H1 (cell line): ENCODE data around the gene NKTR. TPM values are rescaled to one million over a fixed set of nuclear protein-coding genes. Genes with fewer than 3 reads are reported as not detected.

ENCODE experiments used
- CTCF ChIA-PET: fragments of 300-600 bp; sonication (Branson Sonifier 250); formaldehyde crosslinking; loops from one replicate; lab custom pipeline; 2021; ENCODE audit not compliant: partially characterized antibody; lab: Charles Lee
- POLR2A ChIA-PET: fragments of 300-600 bp; sonication (Branson Sonifier 250); formaldehyde crosslinking; loops from one replicate; lab custom pipeline; 2021; ENCODE audit warnings: inconsistent platforms; ENCODE audit not compliant: partially characterized antibody; lab: Charles Lee
- DNase-seq, 2 experiments: peaks; one replicate each; pipeline versions ENCODE4 v3.0.0 to v3.0.0-alpha.2; 2010 to 2022; ENCODE audit warnings: low spot score in 2 of 2, low read depth in 1 of 2, mixed read lengths in 1 of 2
- FAIRE-seq: peaks from 2 replicates; lab custom pipeline; 2011; peaks lifted over from hg19 to GRCh38; lab: Jason Lieb, UNC
- H2AFZ ChIP-seq: 2 replicates; pipeline ENCODE4 v1.8.1; 2012; ENCODE audit warnings: low read length, inconsistent platforms
- H2AK5ac ChIP-seq: 2 replicates; pipeline ENCODE4 v1.6.1; 2013; ENCODE audit warnings: low read depth, low read length
- H2BK120ac ChIP-seq: replicated peaks from 2 replicates; pipeline ENCODE3; 2013; ENCODE audit warnings: low read depth, low read length, inconsistent platforms
- H2BK12ac ChIP-seq: 2 replicates; pipeline ENCODE4 v1.6.1; 2013; ENCODE audit warnings: low read depth, low read length
- H2BK15ac ChIP-seq: 2 replicates; pipeline ENCODE4 v1.6.1; 2013; ENCODE audit warnings: low read length
- H2BK20ac ChIP-seq: 2 replicates; pipeline ENCODE4 v1.6.1; 2013; ENCODE audit warnings: low read length
- H2BK5ac ChIP-seq: 2 replicates; pipeline ENCODE4 v1.6.1; 2013; ENCODE audit warnings: low read depth, low read length
- H3K14ac ChIP-seq: 2 replicates; pipeline ENCODE4 v1.6.1; 2013; ENCODE audit warnings: inconsistent platforms; ENCODE audit not compliant: insufficient read length
- H3K18ac ChIP-seq: 2 replicates; pipeline ENCODE4 v1.6.1; 2013; ENCODE audit warnings: low read length; ENCODE audit errors: extremely low read depth
- H3K23ac ChIP-seq: 2 replicates; pipeline ENCODE4 v1.6.1; 2013; ENCODE audit warnings: inconsistent platforms; ENCODE audit not compliant: insufficient read length
- H3K23me2 ChIP-seq: 2 replicates; pipeline ENCODE4 v1.6.1; 2013; ENCODE audit warnings: low read depth, low read length
- H3K27ac ChIP-seq: 2 replicates; pipeline ENCODE4 v1.6.1; 2011; ENCODE audit warnings: low read depth, low read length, inconsistent platforms
- H3K27me3 ChIP-seq, 4 experiments: replicated peaks in 1 of 4; 1 replicate in 1 of 4; 2 replicates in 3 of 4; pipeline versions ENCODE4 v1.6.1 to v1.8.1; 2011 to 2013; ENCODE audit warnings: low read length in 3 of 4, mild to moderate bottlenecking in 3 of 4, inconsistent platforms in 2 of 4, mixed read lengths in 2 of 4, moderate library complexity in 1 of 4; ENCODE audit not compliant: control insufficient read depth in 3 of 4, insufficient read depth in 3 of 4; ENCODE audit errors: extremely low read depth in 1 of 4
- H3K36me3 ChIP-seq, 4 experiments: 2 replicates each; pipeline versions ENCODE4 v1.6.1 to v1.8.1; 2011 to 2013; ENCODE audit warnings: mild to moderate bottlenecking in 4 of 4, low read length in 3 of 4, moderate library complexity in 2 of 4, control low read depth in 1 of 4, inconsistent platforms in 1 of 4; ENCODE audit not compliant: insufficient read depth in 4 of 4, control insufficient read depth in 2 of 4
- H3K4ac ChIP-seq: replicated peaks from 2 replicates; pipeline ENCODE3; 2013; ENCODE audit warnings: low read length, low read depth, mixed read lengths, inconsistent platforms; ENCODE audit not compliant: insufficient read length
- H3K4me1 ChIP-seq, 4 experiments: replicated peaks in 1 of 4; 1 replicate in 1 of 4; 2 replicates in 3 of 4; pipeline versions ENCODE4 v1.6.1 to v1.8.1; 2011 to 2013; ENCODE audit warnings: low read length in 3 of 4, inconsistent platforms in 2 of 4, mixed read lengths in 1 of 4; ENCODE audit not compliant: insufficient read depth in 4 of 4, control insufficient read depth in 3 of 4
- H3K4me2 ChIP-seq, 2 experiments: 2 replicates each; pipeline versions ENCODE4 v1.6.1 to v1.8.1; 2011 to 2013; ENCODE audit warnings: low read depth in 2 of 2, low read length in 2 of 2, control low read depth in 1 of 2, inconsistent platforms in 1 of 2, mild to moderate bottlenecking in 1 of 2; ENCODE audit not compliant: insufficient read depth in 1 of 2
- H3K4me3 ChIP-seq, 4 experiments: fragments of 200-600, 300-600 bp in 1 of 4; sonication (generic), shearing (Covaris generic), sonication (Bioruptor Twin) in 1 of 4; 2 replicates each; pipeline versions ENCODE4 v1.5.1 to v1.8.1; 2011 to 2016; ENCODE audit warnings: low read length in 4 of 4, low read depth in 3 of 4, control low read depth in 2 of 4, inconsistent platforms in 2 of 4, mild to moderate bottlenecking in 2 of 4, mixed read lengths in 1 of 4, moderate library complexity in 1 of 4; ENCODE audit not compliant: insufficient read depth in 2 of 4; ENCODE audit errors: extremely low read depth in 1 of 4
- H3K56ac ChIP-seq: replicated peaks from 2 replicates; pipeline ENCODE3; 2013; ENCODE audit warnings: low read depth, mild to moderate bottlenecking, mixed read lengths, low read length, inconsistent platforms; ENCODE audit not compliant: insufficient read length
- H3K79me1 ChIP-seq: 2 replicates; pipeline ENCODE4 v1.6.1; 2013; ENCODE audit warnings: low read depth, low read length, control low read depth
- H3K79me2 ChIP-seq, 2 experiments: 2 replicates each; pipeline versions ENCODE4 v1.6.1 to v1.8.1; 2012 to 2013; ENCODE audit warnings: low read length in 2 of 2, mild to moderate bottlenecking in 2 of 2, inconsistent platforms in 1 of 2; ENCODE audit not compliant: insufficient read depth in 2 of 2, control insufficient read depth in 1 of 2
- H3K9ac ChIP-seq, 4 experiments: replicated peaks in 1 of 4; 1 replicate in 1 of 4; 2 replicates in 3 of 4; pipeline versions ENCODE4 v1.6.1 to v1.8.1; 2011 to 2013; ENCODE audit warnings: low read depth in 3 of 4, low read length in 3 of 4, control low read depth in 2 of 4, mild to moderate bottlenecking in 2 of 4, moderate library complexity in 2 of 4, inconsistent platforms in 1 of 4; ENCODE audit errors: extremely low read depth in 1 of 4
- H3K9me3 ChIP-seq, 2 experiments: 2 replicates each; pipeline versions ENCODE4 v1.6.1 to v1.8.1; 2012 to 2013; ENCODE audit warnings: mild to moderate bottlenecking in 2 of 2, moderate library complexity in 2 of 2, control low read depth in 1 of 2, inconsistent platforms in 1 of 2, low read depth in 1 of 2, low read length in 1 of 2, mixed read lengths in 1 of 2; ENCODE audit not compliant: insufficient read depth in 2 of 2
- H4K20me1 ChIP-seq, 2 experiments: replicated peaks in 1 of 2; 2 replicates each; pipeline versions ENCODE3 to v1.8.1; 2011 to 2013; ENCODE audit warnings: inconsistent platforms in 2 of 2, low read length in 2 of 2, mild to moderate bottlenecking in 1 of 2; ENCODE audit not compliant: insufficient read depth in 2 of 2, control insufficient read depth in 1 of 2
- H4K5ac ChIP-seq: 2 replicates; pipeline ENCODE4 v1.6.1; 2013; ENCODE audit warnings: low read length, low read depth, mixed read lengths, inconsistent platforms; ENCODE audit not compliant: insufficient read length
- H4K8ac ChIP-seq: 2 replicates; pipeline ENCODE4 v1.8.0; 2013; ENCODE audit warnings: mild to moderate bottlenecking, moderate library complexity, low read length, inconsistent platforms; ENCODE audit not compliant: insufficient read depth; ENCODE audit errors: extremely low read depth
- H4K91ac ChIP-seq: replicated peaks from 2 replicates; pipeline ENCODE3; 2013; ENCODE audit warnings: low read length, mixed read lengths, inconsistent platforms; ENCODE audit not compliant: insufficient read length
- RAD21 ChIP-seq, 2 experiments: IDR thresholded peaks in 1 of 2; conservative IDR thresholded peaks in 1 of 2; 2 replicates each; pipeline ENCODE4 v1.6.1; 2011; ENCODE audit warnings: low read depth in 2 of 2, low read length in 2 of 2, improper control_type of control experiment in 1 of 2, inconsistent platforms in 1 of 2, mild to moderate bottlenecking in 1 of 2, moderate library complexity in 1 of 2
- SIN3A ChIP-seq, 2 experiments: IDR thresholded peaks in 1 of 2; conservative IDR thresholded peaks in 1 of 2; 2 replicates each; pipeline ENCODE4 v1.6.1; 2011 to 2012; ENCODE audit warnings: low read length in 2 of 2, improper control_type of control experiment in 1 of 2, low read depth in 1 of 2, mild to moderate bottlenecking in 1 of 2
- WGBS, 2 experiments: shearing (Covaris generic) in 1 of 2; methylation state at CpG; one replicate each; pipeline versions ENCODE4 v1.1.6 to v1.1.7; 2013 to 2015; ENCODE audit warnings: low lambda C conversion rate in 2 of 2, mixed read lengths in 2 of 2, inconsistent platforms in 1 of 2, low coverage in 1 of 2, missing lambda C conversion rate in 1 of 2; ENCODE audit not compliant: insufficient replicate concordance in 2 of 2, insufficient coverage in 1 of 2, insufficient read length in 1 of 2; ENCODE audit errors: extremely low coverage in 1 of 2, missing lambda C conversion rate in 1 of 2; 5-methylcytosine and 5-hydroxymethylcytosine counted together
- polyA plus RNA-seq, 7 experiments: library from polyadenylated mRNA; depleted of rRNA in 3 of 7; stranded (reverse) in 5 of 7; unstranded in 2 of 7; fragments of >200 nt in 5 of 7; fragments of 200-250 nt in 2 of 7; gene quantifications; 1 replicate in 5 of 7; 2 replicates in 1 of 7; 4 replicates in 1 of 7; pipeline versions ENCODE4 v1.2.1 to v1.2.3, GENCODE V29; 2011 to 2013; ENCODE audit warnings: missing spikeins in 2 of 7, mixed read lengths in 2 of 7
- total RNA-seq: library from RNA; stranded (reverse); fragmentation: NEBNext Ultra II Directional; extraction: Animal tissue kit (Norgen Biotek cat#: 25700); gene quantifications from 2 replicates; pipeline ENCODE4 v1.2.1, GENCODE V29; 2021
- TF ChIP-seq, protein P1 (sequence below): IDR thresholded peaks from 2 replicates; pipeline ENCODE4 v1.6.1; 2012; ENCODE audit warnings: inconsistent platforms

Gene NKTR
- total and polyA plus RNA-seq, 2 of the 8 experiments (the other 6 are each of a cell fraction or from before 2014, with no cell fraction given): 24.1 to 62.2 TPM

DNA sequence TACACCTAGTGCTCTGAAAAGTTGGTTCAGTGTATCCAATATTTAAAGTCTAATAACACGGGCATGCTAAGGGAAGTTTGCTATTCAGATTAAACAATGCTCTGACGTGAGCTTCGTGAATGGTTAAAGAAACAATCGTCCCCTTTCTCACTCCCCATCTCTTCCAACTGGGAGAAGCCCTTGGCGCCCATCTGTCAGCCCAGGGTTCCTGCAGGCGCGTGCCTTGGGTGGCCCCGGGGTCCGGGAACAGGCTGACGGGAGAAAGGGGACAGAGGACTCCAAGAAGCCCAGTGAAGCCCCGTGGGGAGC is 19.1 kb upstream of the NKTR start:
- TF ChIP-seq SIN3A (conservative IDR thresholded peaks at IDR 0.05 in 1 of 2, IDR thresholded peaks at IDR 0.05 in 1 of 2; ENCODE audit: low read depth in 1 of 2, low read length in 2 of 2) (0 out of 4 replicates have a peak, but pooled peaks of 1 of the 2 experiments have one; percentile 9), RAD21 (IDR thresholded peaks at IDR 0.05 in 1 of 2, conservative IDR thresholded peaks at IDR 0.05 in 1 of 2; ENCODE audit: low read depth in 2 of 2, low read length in 2 of 2) (no peak)
- TF ChIP-seq, protein P1, sequence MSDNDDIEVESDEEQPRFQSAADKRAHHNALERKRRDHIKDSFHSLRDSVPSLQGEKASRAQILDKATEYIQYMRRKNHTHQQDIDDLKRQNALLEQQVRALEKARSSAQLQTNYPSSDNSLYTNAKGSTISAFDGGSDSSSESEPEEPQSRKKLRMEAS: no peak
- Histone ChIP-seq H3K79me2 (peaks cover 0 to 55% of the 10 kb centered on the region in 2 experiments; a peak in 3 of 4 replicates), H3K9ac (peak overlapping the region; percentile 74 to 83 (median 78)), H3K23ac (no peak overlapping the region), H3K27ac (peak overlapping the region; percentile 72), H3K36me3 (peaks cover 0 to 4% (median 0%) of the 10 kb centered on the region in 4 experiments; a peak in 2 of 8 replicates), H2BK120ac (peak overlapping the region; percentile 38), H2BK15ac (no peak overlapping the region), H2BK5ac (peak overlapping the region; percentile 79), H3K4ac (no peak overlapping the region), H2BK20ac (no peak overlapping the region), H3K4me1 (peaks cover 2 to 14% (median 5%) of the 10 kb centered on the region in 4 experiments; a peak in 6 of 7 replicates), H4K20me1 (no peaks in the 10 kb centered on the region), H2BK12ac (no peak overlapping the region), H4K8ac (no peak overlapping the region), H3K27me3 (no peaks in the 10 kb centered on the region), H3K9me3 (no peaks in the 10 kb centered on the region), H4K91ac (no peak overlapping the region), H3K18ac (no peak overlapping the region; the same call in 1 of the 2 replicates), H3K4me2 (peak overlapping the region; percentile 60 to 80), H3K79me1 (no peaks in the 10 kb centered on the region; the same call in none of the 2 replicates), H2AFZ (peak overlapping the region; percentile 6; the same call in 1 of the 2 replicates), H3K56ac (no peak overlapping the region), H3K23me2 (peaks cover 10% of the 10 kb centered on the region), H3K14ac (no peak overlapping the region), H4K5ac (peak overlapping the region; percentile 42), H3K4me3 (peak overlapping the region; percentile 70 to 94 (median 86)), H2AK5ac (no peak overlapping the region)
- ChIA-PET POLR2A (interaction anchor here (1.3 to 4.7 kb wide), 11 partner anchors 9 to 71 kb away, joined by 3 to 73 read pairs (median 8); partner anchors contain the start of genes NKTR and SS18L2), CTCF (interaction anchor here (1.0 to 4.2 kb wide), 7 partner anchors 9 to 165 kb away, joined by 3 to 21 read pairs (median 7); partner anchors contain the start of gene NKTR)
- no peak for FAIRE-seq
- DNase-seq: no peak
- 0% methylated on average over 11 of the region's 11 CpGs; no CpG with 5 or more reads in 1 of the 2 experiments for WGBS, 2 experiments
